GM10248 (cell line): Measurements from ENCODE around the gene DNAJC5.

Source experiments
- CTCF ChIA-PET: fragments of 300-600 bp; sonication (Branson Sonifier 250); formaldehyde crosslinking; extraction: SDS; loops from one replicate; lab custom pipeline; 2021; ENCODE audit warnings: antibody characterized with exemption; lab: Yijun Ruan, JAX
- POLR2A ChIA-PET: fragments of 350-650 bp; sonication (Branson Sonifier 250); formaldehyde crosslinking; extraction: SDS; loops from one replicate; lab custom pipeline; 2020; ENCODE audit warnings: antibody characterized with exemption; lab: Yijun Ruan, JAX
- DNase-seq: peaks from one replicate; pipeline ENCODE4 v3.0.0; 2012; ENCODE audit errors: extremely low spot score
- CTCF ChIP-seq: IDR thresholded peaks from 2 replicates; pipeline ENCODE4 v1.5.1; 2012; ENCODE audit warnings: mild to moderate bottlenecking, low read depth; ENCODE audit errors: extremely low read depth, missing control alignments, control extremely low read depth

The DNAJC5 gene

GRCh38 chr20:63966172-63966943 lies 71.4 kb downstream of the DNAJC5 start:
- TF ChIP-seq CTCF = no peak
- ChIA-PET POLR2A (no interaction called here), CTCF (interaction anchor here (0.8 kb wide), 1 partner anchor 9 kb away, joined by 4 read pairs; no protein-coding TSS in a partner anchor)
- no peak for DNase-seq

- TF ChIP-seq CTCF = no peak
- DNase-seq = no peak
- POLR2A ChIA-PET = no interaction called here
- CTCF ChIA-PET = interaction anchor here (0.8 kb wide), 1 partner anchor 9 kb away, joined by 4 read pairs; no protein-coding TSS in a partner anchor
These were observed 72.0 kb downstream of the DNAJC5 start for GRCh38 chr20:63966944-63967322.

- POLR2A ChIA-PET = interaction anchor here (1.0 kb wide), 1 partner anchor 12 kb away, joined by 3 read pairs; the partner anchor contains the start of gene SAMD10
- CTCF ChIA-PET = interaction anchor here (1.8 kb wide), 1 partner anchor 13 kb away, joined by 10 read pairs; the partner anchor contains the start of genes PRPF6 and SAMD10
- no peak for TF ChIP-seq CTCF
- DNase-seq = no peak
These were observed 72.6 kb downstream of the DNAJC5 start for GRCh38 chr20:63967330-63968135.

GRCh38 chr20:63968136-63968927 lies 73.4 kb downstream of the DNAJC5 start:
- ChIA-PET POLR2A (interaction anchor here (1.0 kb wide), 1 partner anchor 11 kb away, joined by 3 read pairs; the partner anchor contains the start of gene SAMD10), CTCF (interaction anchor here (1.8 kb wide), 1 partner anchor 12 kb away, joined by 10 read pairs; the partner anchor contains the start of genes PRPF6 and SAMD10)
- no peak for TF ChIP-seq CTCF
- DNase-seq = no peak

GRCh38 chr20:63968928-63969760 lies 74.2 kb downstream of the DNAJC5 start:
- ChIA-PET CTCF (interaction anchor here (1.8 kb wide), 1 partner anchor 11 kb away, joined by 10 read pairs; the partner anchor contains the start of genes PRPF6 and SAMD10), POLR2A (interaction anchor here (1.0 kb wide), 1 partner anchor 10 kb away, joined by 3 read pairs; the partner anchor contains the start of gene SAMD10)
- DNase-seq = no peak
- TF ChIP-seq CTCF = no peak
